ENCODE results near the gene GABARAPL2.

Gene GABARAPL2

GRCh38 chr16:75565640-75566039, 539 bp upstream of the GABARAPL2 start:
- H3K9me3 ChIP-seq (ENCODE audit: control insufficient read depth, insufficient read depth, low read length): no peaks in the 10 kb centered on the region
- H3K9ac ChIP-seq (ENCODE audit: low read depth, low read length): peak overlapping the region; percentile 97
- peaks cover 13% of the 10 kb centered on the region for H3K4me1 ChIP-seq (ENCODE audit: insufficient read depth, low read length)
- H3K36me3 ChIP-seq (ENCODE audit: insufficient read depth, low read length): peaks cover 11% of the 10 kb centered on the region

DNA sequence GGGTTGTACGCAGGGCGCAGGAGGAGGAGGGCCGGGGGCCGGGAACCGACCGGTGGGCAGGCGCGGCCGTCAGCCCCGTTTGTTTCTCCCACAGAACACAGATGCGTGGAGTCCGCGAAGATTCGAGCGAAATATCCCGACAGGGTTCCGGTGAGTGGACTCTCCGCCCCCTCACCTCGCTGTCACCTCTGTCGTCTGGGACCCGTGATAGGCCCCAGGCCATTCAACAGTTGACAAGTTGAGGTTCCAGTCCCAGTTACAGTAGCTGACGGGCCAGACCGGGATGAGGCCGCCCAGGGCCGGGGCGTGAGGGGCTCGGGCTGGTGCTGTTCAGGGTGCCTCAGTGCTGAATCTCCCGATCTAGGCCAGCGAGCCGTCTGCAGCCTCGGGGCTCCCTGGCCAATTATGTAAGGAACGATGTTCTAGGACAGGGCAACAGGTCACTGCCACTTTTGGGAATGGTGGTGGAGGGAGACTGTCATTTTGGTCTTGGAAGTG, 628 bp downstream of the GABARAPL2 start:
- Histone ChIP-seq H3K9me3 (ENCODE audit: control insufficient read depth, insufficient read depth, low read length) (no peaks in the 10 kb centered on the region), H3K36me3 (ENCODE audit: insufficient read depth, low read length) (peaks cover 15% of the 10 kb centered on the region), H3K9ac (ENCODE audit: low read depth, low read length) (peak overlapping the region; percentile 97), H3K4me1 (ENCODE audit: insufficient read depth, low read length) (peaks cover 13% of the 10 kb centered on the region)

GRCh38 chr16:75567911-75568310, 1.7 kb downstream of the GABARAPL2 start:
- Histone ChIP-seq H3K36me3 (ENCODE audit: insufficient read depth, low read length) (peaks cover 15% of the 10 kb centered on the region), H3K9ac (ENCODE audit: low read depth, low read length) (no peak overlapping the region), H3K4me1 (ENCODE audit: insufficient read depth, low read length) (peaks cover 13% of the 10 kb centered on the region), H3K9me3 (ENCODE audit: control insufficient read depth, insufficient read depth, low read length) (no peaks in the 10 kb centered on the region)

DNA sequence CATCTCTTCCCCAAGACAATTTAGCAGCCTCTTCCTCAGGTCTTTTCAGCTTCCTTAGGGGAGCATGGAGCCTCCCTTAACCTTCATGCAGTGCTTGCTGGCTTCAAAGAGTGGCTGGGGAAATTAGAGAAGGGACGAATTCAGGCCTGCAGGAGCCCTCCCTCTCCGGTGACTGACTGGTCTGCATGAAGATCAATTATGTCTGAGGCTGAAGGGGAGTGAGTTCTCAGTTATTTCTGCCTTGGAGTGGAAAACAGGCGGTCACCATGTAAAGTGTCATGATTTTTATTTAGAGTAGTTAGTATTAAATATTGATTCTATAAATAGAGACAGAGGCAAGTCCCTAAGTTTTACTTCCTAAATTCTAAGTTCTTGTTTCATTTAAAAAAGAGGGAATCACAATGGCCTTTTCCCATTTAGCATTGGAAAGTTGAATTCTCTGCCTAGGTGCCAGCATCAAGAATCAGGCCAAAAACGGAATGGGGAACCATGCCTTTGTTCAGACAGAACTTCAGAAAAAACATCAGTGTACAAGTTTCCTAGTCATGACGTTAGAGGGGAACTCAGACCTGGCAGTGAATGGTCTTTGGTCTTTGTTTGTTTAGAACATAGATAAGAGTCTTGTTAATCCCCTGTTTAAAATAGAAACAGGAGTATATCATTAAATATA, 4.4 kb downstream of the GABARAPL2 start:
- no peak overlapping the region for H3K9ac ChIP-seq (ENCODE audit: low read depth, low read length)
- peaks cover 20% of the 10 kb centered on the region for H3K36me3 ChIP-seq (ENCODE audit: insufficient read depth, low read length)
- H3K4me1 ChIP-seq (ENCODE audit: insufficient read depth, low read length): no peaks in the 10 kb centered on the region
- H3K9me3 ChIP-seq (ENCODE audit: control insufficient read depth, insufficient read depth, low read length): no peaks in the 10 kb centered on the region

DNA sequence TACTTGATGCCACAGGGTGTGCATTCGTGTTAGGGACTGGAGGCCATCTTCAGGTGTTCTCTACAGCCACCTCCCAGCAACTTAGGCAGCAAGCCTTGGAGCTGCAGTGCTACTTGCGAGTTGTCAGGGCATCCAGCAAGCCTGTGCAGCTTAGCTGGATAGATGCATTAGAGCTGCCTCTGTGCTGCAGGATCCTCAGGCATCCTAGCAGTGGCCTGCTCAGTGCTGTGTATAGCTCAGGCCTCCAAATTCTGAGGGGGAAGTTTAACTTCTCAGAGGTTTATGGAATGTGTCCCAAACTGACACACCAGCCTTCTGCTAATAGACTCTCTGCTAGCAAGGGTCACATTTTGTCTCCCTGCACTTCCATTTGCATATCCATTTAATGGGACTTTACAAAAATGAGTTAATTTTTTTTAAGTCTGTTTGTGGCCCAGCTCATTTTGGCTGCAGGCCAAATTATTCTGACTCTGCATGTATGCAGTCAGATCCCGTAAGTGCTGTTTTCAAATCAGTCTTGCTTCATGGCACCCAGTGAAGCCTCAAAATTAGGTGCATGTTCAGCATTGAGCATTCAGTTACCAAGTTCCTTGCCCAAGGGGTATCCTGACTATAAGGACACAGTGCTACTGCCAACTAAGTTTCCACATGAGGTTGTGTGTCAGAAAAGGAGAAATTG, 6.8 kb downstream of the GABARAPL2 start:
- Histone ChIP-seq H3K9me3 (ENCODE audit: control insufficient read depth, insufficient read depth, low read length) (no peaks in the 10 kb centered on the region), H3K9ac (ENCODE audit: low read depth, low read length) (no peak overlapping the region), H3K4me1 (ENCODE audit: insufficient read depth, low read length) (peaks cover 9% of the 10 kb centered on the region), H3K36me3 (ENCODE audit: insufficient read depth, low read length) (peaks cover 24% of the 10 kb centered on the region)

- H3K9ac ChIP-seq (ENCODE audit: low read depth, low read length): no peak overlapping the region
- peaks cover 21% of the 10 kb centered on the region for H3K36me3 ChIP-seq (ENCODE audit: insufficient read depth, low read length)
- peaks cover 9% of the 10 kb centered on the region for H3K4me1 ChIP-seq (ENCODE audit: insufficient read depth, low read length)
- no peaks in the 10 kb centered on the region for H3K9me3 ChIP-seq (ENCODE audit: control insufficient read depth, insufficient read depth, low read length)
Measured at GRCh38 chr16:75573955-75574354, 7.8 kb downstream of the GABARAPL2 start.

- Histone ChIP-seq H3K9ac (ENCODE audit: low read depth, low read length) (no peak overlapping the region), H3K4me1 (ENCODE audit: insufficient read depth, low read length) (peaks cover 9% of the 10 kb centered on the region), H3K36me3 (ENCODE audit: insufficient read depth, low read length) (peaks cover 23% of the 10 kb centered on the region), H3K9me3 (ENCODE audit: control insufficient read depth, insufficient read depth, low read length) (no peaks in the 10 kb centered on the region)
Measured at GRCh38 chr16:75575958-75576357, 9.8 kb downstream of the GABARAPL2 start.

DNA sequence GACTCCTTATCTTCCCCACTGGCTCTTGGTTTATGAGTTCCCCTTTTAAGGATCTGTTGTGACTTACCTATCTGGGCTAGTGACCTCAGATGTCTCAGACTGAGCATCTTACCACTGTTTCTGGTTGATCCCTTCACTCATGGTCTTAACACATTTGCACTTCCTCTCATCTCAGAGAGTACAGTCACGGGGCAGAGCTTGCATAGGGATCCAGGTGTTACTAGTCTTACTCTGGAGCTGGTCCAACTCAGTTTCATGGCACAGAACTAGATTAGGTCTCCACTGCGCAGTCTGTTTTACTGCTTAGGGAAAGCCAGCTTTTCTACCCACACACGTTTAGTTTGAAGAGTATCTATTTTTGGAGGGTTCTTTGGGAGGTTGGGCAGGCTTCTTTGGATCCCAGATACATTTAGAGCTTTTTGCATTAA, 10.2 kb downstream of the GABARAPL2 start:
- Histone ChIP-seq H3K9ac (ENCODE audit: low read depth, low read length) (no peak overlapping the region), H3K4me1 (ENCODE audit: insufficient read depth, low read length) (peaks cover 9% of the 10 kb centered on the region), H3K36me3 (ENCODE audit: insufficient read depth, low read length) (peaks cover 20% of the 10 kb centered on the region), H3K9me3 (ENCODE audit: control insufficient read depth, insufficient read depth, low read length) (no peaks in the 10 kb centered on the region)

DNA sequence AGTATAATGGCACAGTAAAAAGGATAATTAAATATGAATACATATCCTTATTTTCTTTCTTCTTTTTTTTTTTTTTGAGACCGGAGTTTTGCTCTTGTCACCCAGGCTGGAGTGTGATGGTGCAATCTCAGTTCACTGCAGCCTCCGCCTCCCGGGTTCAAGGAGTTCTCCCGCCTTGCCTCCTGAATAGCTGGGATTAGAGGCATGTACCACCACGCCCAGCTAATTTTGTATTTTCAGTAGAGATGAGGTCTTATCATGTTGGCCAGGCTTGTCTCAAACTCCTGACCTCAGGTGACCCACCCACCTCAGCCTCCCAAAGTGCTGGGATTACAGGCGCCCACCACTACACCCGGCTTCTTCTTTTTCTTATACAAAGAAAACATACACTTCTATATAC, 12.0 kb downstream of the GABARAPL2 start:
- Histone ChIP-seq H3K36me3 (ENCODE audit: insufficient read depth, low read length) (peaks cover 20% of the 10 kb centered on the region), H3K9ac (ENCODE audit: low read depth, low read length) (no peak overlapping the region), H3K4me1 (ENCODE audit: insufficient read depth, low read length) (peaks cover 9% of the 10 kb centered on the region), H3K9me3 (ENCODE audit: control insufficient read depth, insufficient read depth, low read length) (no peaks in the 10 kb centered on the region)

- Histone ChIP-seq H3K36me3 (ENCODE audit: insufficient read depth, low read length) (peaks cover 20% of the 10 kb centered on the region), H3K4me1 (ENCODE audit: insufficient read depth, low read length) (peaks cover 9% of the 10 kb centered on the region), H3K9me3 (ENCODE audit: control insufficient read depth, insufficient read depth, low read length) (no peaks in the 10 kb centered on the region), H3K9ac (ENCODE audit: low read depth, low read length) (no peak overlapping the region)
Measured at GRCh38 chr16:75578725-75579124, 12.5 kb downstream of the GABARAPL2 start.

DNA sequence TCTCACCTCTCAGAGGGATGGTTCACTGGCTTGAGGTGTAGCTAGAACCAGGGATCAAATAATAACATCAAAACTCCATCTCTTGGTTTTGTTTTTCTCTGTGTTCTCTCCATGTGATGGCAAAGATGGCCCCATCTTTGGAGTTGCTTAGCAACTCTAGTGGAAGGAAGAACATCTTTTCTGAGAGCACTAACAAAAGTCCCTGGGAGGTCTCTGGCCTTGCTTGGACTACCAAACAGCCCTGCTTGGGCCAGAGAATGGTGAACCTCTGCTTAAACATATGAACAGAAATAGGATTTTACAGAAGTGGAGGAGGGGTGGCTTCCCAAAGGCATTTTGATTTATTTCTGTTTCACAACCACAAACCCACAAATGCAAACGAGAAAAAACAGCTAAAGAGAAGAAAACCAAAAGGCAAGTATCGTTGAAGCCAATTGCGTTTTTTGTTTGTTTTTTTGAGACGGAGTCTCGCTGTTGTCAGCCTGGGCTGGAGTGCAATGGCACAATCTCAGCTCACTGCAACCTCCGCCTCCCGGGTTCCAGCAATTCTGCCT, 13.2 kb downstream of the GABARAPL2 start:
- Histone ChIP-seq H3K4me1 (ENCODE audit: insufficient read depth, low read length) (peaks cover 9% of the 10 kb centered on the region), H3K9me3 (ENCODE audit: control insufficient read depth, insufficient read depth, low read length) (no peaks in the 10 kb centered on the region), H3K36me3 (ENCODE audit: insufficient read depth, low read length) (peaks cover 15% of the 10 kb centered on the region), H3K9ac (ENCODE audit: low read depth, low read length) (no peak overlapping the region)

- peaks cover 3% of the 10 kb centered on the region; the same call in 1 of the 2 replicates for H3K36me3 ChIP-seq (ENCODE audit: insufficient read depth, low read length)
- H3K9me3 ChIP-seq (ENCODE audit: control insufficient read depth, insufficient read depth, low read length): no peaks in the 10 kb centered on the region
- H3K4me1 ChIP-seq (ENCODE audit: insufficient read depth, low read length): no peaks in the 10 kb centered on the region
- no peak overlapping the region for H3K9ac ChIP-seq (ENCODE audit: low read depth, low read length)
Measured at GRCh38 chr16:75584108-75584507, 17.9 kb downstream of the GABARAPL2 start.

GRCh38 chr16:75588716-75589115, 22.5 kb downstream of the GABARAPL2 start:
- Histone ChIP-seq H3K4me1 (ENCODE audit: insufficient read depth, low read length) (peaks cover 19% of the 10 kb centered on the region), H3K9me3 (ENCODE audit: control insufficient read depth, insufficient read depth, low read length) (no peaks in the 10 kb centered on the region), H3K36me3 (ENCODE audit: insufficient read depth, low read length) (no peaks in the 10 kb centered on the region), H3K9ac (ENCODE audit: low read depth, low read length) (no peak overlapping the region)

DNA sequence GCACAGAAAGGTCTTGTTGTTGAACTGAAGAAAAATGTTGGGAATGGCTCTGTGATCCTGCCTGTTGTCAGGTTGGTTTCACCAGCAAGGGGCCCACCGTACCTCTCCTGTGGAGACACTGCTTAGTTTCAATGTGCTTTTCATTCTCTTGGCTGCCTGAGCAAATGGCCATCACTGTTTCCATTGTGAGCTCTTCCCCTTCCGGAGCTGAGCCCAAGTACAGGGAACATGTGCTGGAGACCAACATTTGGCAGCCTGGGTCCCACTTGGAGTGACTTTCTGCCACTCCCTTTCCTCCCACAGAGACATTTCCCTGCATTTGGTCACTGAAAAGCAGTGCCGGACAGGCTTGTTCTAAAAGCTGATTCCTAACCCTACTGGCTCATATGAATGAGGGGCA, 23.1 kb downstream of the GABARAPL2 start:
- Histone ChIP-seq H3K4me1 (ENCODE audit: insufficient read depth, low read length) (peaks cover 20% of the 10 kb centered on the region), H3K9me3 (ENCODE audit: control insufficient read depth, insufficient read depth, low read length) (no peaks in the 10 kb centered on the region), H3K36me3 (ENCODE audit: insufficient read depth, low read length) (no peaks in the 10 kb centered on the region), H3K9ac (ENCODE audit: low read depth, low read length) (no peak overlapping the region)
